HEK293 (cell line): ENCODE data around the gene GAL.
A peak's percentile ranks its signal among the peaks of the same experiment; 100 is the strongest.

Source experiments
- CTCF ChIA-PET: fragments of 350-600 bp; formaldehyde crosslinking; extraction: SDS; loops from one replicate; lab custom pipeline; 2021; ENCODE audit warnings: antibody characterized with exemption; lab: Yijun Ruan, JAX
- POLR2A ChIA-PET: fragments of 300-600 bp; formaldehyde crosslinking; extraction: SDS; loops from one replicate; lab custom pipeline; 2020; ENCODE audit warnings: antibody characterized with exemption, inconsistent platforms; lab: Yijun Ruan, JAX
- H3K27ac ChIP-seq: fragments of 200-500 bp; sonication (Bioruptor generic); 2 replicates; pipeline ENCODE4 v1.5.1; 2014; ENCODE audit warnings: low read depth, low read length, control low read depth, inconsistent platforms; ENCODE audit errors: extremely low read depth
- H3K36me3 ChIP-seq, 2 experiments: fragments of 200-500 bp in 1 of 2; sonication (Bioruptor generic) in 1 of 2; 1 replicate in 1 of 2; 2 replicates in 1 of 2; pipeline ENCODE4 v1.5.1; 2014 to 2017; ENCODE audit warnings: inconsistent platforms in 2 of 2, low read length in 2 of 2; ENCODE audit not compliant: control insufficient read depth in 2 of 2, insufficient read depth in 1 of 2
- H3K4me1 ChIP-seq: fragments of 200-500 bp; sonication (Bioruptor generic); 2 replicates; pipeline ENCODE4 v1.5.1; 2014; ENCODE audit warnings: mild to moderate bottlenecking, low read length, inconsistent platforms; ENCODE audit not compliant: control insufficient read depth, insufficient read depth
- H3K4me3 ChIP-seq: 2 replicates; pipeline ENCODE4 v1.5.1; 2011; ENCODE audit warnings: low read depth, mild to moderate bottlenecking, control low read depth, low read length, moderate library complexity
- H3K9me3 ChIP-seq: fragments of 200-500 bp; sonication (Bioruptor generic); 2 replicates; pipeline ENCODE4 v1.5.1; 2014; ENCODE audit warnings: low read depth, low read length, inconsistent platforms; ENCODE audit not compliant: control insufficient read depth, insufficient read depth
- BCL11B ChIP-seq: fragments of 450-650 bp; formaldehyde crosslinking; IDR thresholded peaks from 2 replicates; pipeline ENCODE4 v1.5.1; 2016; ENCODE audit warnings: low read depth, missing biosample characterization, missing genetic modification characterization
- EGR2 ChIP-seq: fragments of 450-650 bp; formaldehyde crosslinking; IDR thresholded peaks from 2 replicates; pipeline ENCODE4 v1.5.1; 2016; ENCODE audit warnings: low read depth, missing biosample characterization, missing genetic modification characterization
- GFI1B ChIP-seq: fragments of 450-650 bp; formaldehyde crosslinking; IDR thresholded peaks from 2 replicates; pipeline ENCODE4 v1.5.1; 2016; ENCODE audit warnings: missing biosample characterization, missing genetic modification characterization
- GLI2 ChIP-seq: fragments of 450-650 bp; formaldehyde crosslinking; IDR thresholded peaks from 2 replicates; pipeline ENCODE4; 2017; ENCODE audit warnings: missing biosample characterization, missing genetic modification characterization, low read depth, borderline replicate concordance
- GLIS1 ChIP-seq: fragments of 450-650 bp; formaldehyde crosslinking; IDR thresholded peaks from 2 replicates; pipeline ENCODE4 v1.5.1; 2016; ENCODE audit warnings: missing biosample characterization, missing genetic modification characterization
- GLIS2 ChIP-seq: fragments of 450-650 bp; formaldehyde crosslinking; IDR thresholded peaks from 2 replicates; pipeline ENCODE4 v1.5.1; 2016; ENCODE audit warnings: missing biosample characterization, missing genetic modification characterization
- KLF17 ChIP-seq: fragments of 450-650 bp; formaldehyde crosslinking; IDR thresholded peaks from 2 replicates; pipeline ENCODE4 v1.5.1; 2016; ENCODE audit warnings: missing biosample characterization, missing genetic modification characterization
- PRDM1 ChIP-seq: fragments of 450-650 bp; formaldehyde crosslinking; IDR thresholded peaks from 2 replicates; pipeline ENCODE4; 2016; ENCODE audit warnings: missing biosample characterization, missing genetic modification characterization
- PRDM4 ChIP-seq: fragments of 450-650 bp; formaldehyde crosslinking; IDR thresholded peaks from 2 replicates; pipeline ENCODE4 v1.5.1; 2017; ENCODE audit warnings: missing biosample characterization, missing genetic modification characterization
- REPIN1 ChIP-seq: fragments of 450-650 bp; formaldehyde crosslinking; IDR thresholded peaks from 2 replicates; pipeline ENCODE4 v1.5.1; 2017; ENCODE audit warnings: missing biosample characterization, missing genetic modification characterization, low read depth
- REST ChIP-seq: fragments of 450-650 bp; formaldehyde crosslinking; IDR thresholded peaks from 2 replicates; pipeline ENCODE4 v1.5.1; 2016; ENCODE audit warnings: missing biosample characterization, missing genetic modification characterization
- SP3 ChIP-seq: fragments of 450-650 bp; formaldehyde crosslinking; IDR thresholded peaks from 2 replicates; pipeline ENCODE4 v1.5.1; 2016; ENCODE audit warnings: missing biosample characterization, missing genetic modification characterization
- ZFP41 ChIP-seq: fragments of 450-650 bp; formaldehyde crosslinking; IDR thresholded peaks from 2 replicates; pipeline ENCODE4 v1.5.1; 2016; ENCODE audit warnings: missing biosample characterization, missing genetic modification characterization, borderline replicate concordance
- ZNF114 ChIP-seq: fragments of 450-650 bp; formaldehyde crosslinking; IDR thresholded peaks from 2 replicates; pipeline ENCODE4 v1.5.0; 2017; ENCODE audit warnings: missing biosample characterization, missing genetic modification characterization
- ZNF292 ChIP-seq: fragments of 450-650 bp; formaldehyde crosslinking; IDR thresholded peaks from 2 replicates; pipeline ENCODE4 v1.5.1; 2016; ENCODE audit warnings: low read depth, missing biosample characterization, missing genetic modification characterization, borderline replicate concordance
- ZNF37A ChIP-seq: fragments of 450-650 bp; IDR thresholded peaks from 2 replicates; pipeline ENCODE4 v1.5.1; 2018; ENCODE audit warnings: missing biosample characterization, missing genetic modification characterization
- ZNF677 ChIP-seq: fragments of 450-650 bp; IDR thresholded peaks from 2 replicates; pipeline ENCODE4 v1.5.0; 2018; ENCODE audit warnings: missing biosample characterization, mild to moderate bottlenecking, missing genetic modification characterization, moderate library complexity
- ZNF768 ChIP-seq: fragments of 450-650 bp; formaldehyde crosslinking; IDR thresholded peaks from 2 replicates; pipeline ENCODE4 v1.5.1; 2018; ENCODE audit warnings: missing biosample characterization, mild to moderate bottlenecking, missing genetic modification characterization
- ZNF792 ChIP-seq: fragments of 450-650 bp; formaldehyde crosslinking; IDR thresholded peaks from 2 replicates; pipeline ENCODE4 v1.5.1; 2016; ENCODE audit warnings: missing biosample characterization, missing genetic modification characterization
- ZSCAN18 ChIP-seq: fragments of 450-650 bp; formaldehyde crosslinking; IDR thresholded peaks from 2 replicates; pipeline ENCODE4 v1.5.1; 2016; ENCODE audit warnings: missing biosample characterization, missing genetic modification characterization
- TF ChIP-seq, protein P1 (sequence below): fragments of 450-650 bp; formaldehyde crosslinking; IDR thresholded peaks from 2 replicates; pipeline ENCODE4 v1.5.1; 2016; ENCODE audit warnings: missing biosample characterization, missing genetic modification characterization

The GAL gene

GRCh38 chr11:68673991-68674390 lies 10.4 kb upstream of the GAL start:
- no peak for TF ChIP-seq ZFP41 (tag by site-specific recombination)
- no peak for TF ChIP-seq PRDM4
- no peak overlapping the region for H3K4me3 ChIP-seq
- H3K4me1 ChIP-seq, result peaks cover 3% of the 10 kb centered on the region; the same call in 1 of the 2 replicates
- no peaks in the 10 kb centered on the region for H3K9me3 ChIP-seq
- POLR2A ChIA-PET, result no interaction called here
- no peaks in the 10 kb centered on the region for H3K36me3 ChIP-seq
- CTCF ChIA-PET, result interaction anchor here (1.2 kb wide), 1 partner anchor 195 kb away, joined by 4 read pairs; no protein-coding TSS in a partner anchor
- H3K27ac ChIP-seq, result no peak overlapping the region

GRCh38 chr11:68674461-68674860 lies 9.9 kb upstream of the GAL start:
- Histone ChIP-seq H3K36me3 (no peaks in the 10 kb centered on the region), H3K4me1 (peaks cover 3% of the 10 kb centered on the region; the same call in 1 of the 2 replicates), H3K27ac (no peak overlapping the region), H3K9me3 (no peaks in the 10 kb centered on the region), H3K4me3 (no peak overlapping the region)
- no peak for TF ChIP-seq SP3 (tag by site-specific recombination)
- TF ChIP-seq ZNF677 (tag by site-specific recombination), result no peak
- TF ChIP-seq ZNF292 (tag by site-specific recombination), result no peak
- no peak for TF ChIP-seq ZNF768
- no peak for TF ChIP-seq ZSCAN18 (tag by site-specific recombination)
- TF ChIP-seq REPIN1 (tag by site-specific recombination), result no peak
- no peak for TF ChIP-seq BCL11B (tag by site-specific recombination)
- TF ChIP-seq GFI1B (tag by site-specific recombination), result no peak
- TF ChIP-seq ZNF37A (tag by site-specific recombination), result no peak
- no peak for TF ChIP-seq PRDM1 (tag by site-specific recombination)
- ChIA-PET CTCF (interaction anchor here (1.2 kb wide), 1 partner anchor 194 kb away, joined by 4 read pairs; no protein-coding TSS in a partner anchor), POLR2A (no interaction called here)

DNA sequence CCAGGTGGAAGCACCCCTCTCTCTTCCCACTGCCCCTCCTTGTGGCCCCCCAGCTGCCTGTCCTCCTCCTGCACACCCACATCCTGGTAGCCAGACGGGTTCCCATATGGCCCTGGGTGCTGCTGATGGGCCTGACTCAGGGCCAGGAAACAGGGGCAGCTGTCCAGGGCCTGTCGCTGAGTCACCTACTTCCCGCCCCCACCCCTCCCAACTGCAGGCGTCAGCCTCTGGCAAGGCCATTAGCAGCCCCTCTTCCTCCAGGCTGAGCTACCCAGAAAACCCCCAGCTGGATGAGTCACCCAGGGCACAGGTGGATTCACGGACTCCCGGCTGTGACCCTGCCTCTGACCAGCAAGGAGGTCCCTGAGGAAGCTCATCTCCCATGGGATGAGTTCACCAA lies 6.9 kb upstream of the GAL start:
- ChIA-PET POLR2A (interaction anchor here (0.6 to 1.1 kb wide), 2 partner anchors 9 to 11 kb away, joined by 4 read pairs; no protein-coding TSS in a partner anchor), CTCF (interaction anchor here (0.8 kb wide), 1 partner anchor 66 kb away, joined by 3 read pairs; no protein-coding TSS in a partner anchor)
- no peaks in the 10 kb centered on the region for H3K36me3 ChIP-seq
- TF ChIP-seq KLF17, result peak; percentile 69; the same call in 1 of the 2 replicates
- TF ChIP-seq, protein P1, sequence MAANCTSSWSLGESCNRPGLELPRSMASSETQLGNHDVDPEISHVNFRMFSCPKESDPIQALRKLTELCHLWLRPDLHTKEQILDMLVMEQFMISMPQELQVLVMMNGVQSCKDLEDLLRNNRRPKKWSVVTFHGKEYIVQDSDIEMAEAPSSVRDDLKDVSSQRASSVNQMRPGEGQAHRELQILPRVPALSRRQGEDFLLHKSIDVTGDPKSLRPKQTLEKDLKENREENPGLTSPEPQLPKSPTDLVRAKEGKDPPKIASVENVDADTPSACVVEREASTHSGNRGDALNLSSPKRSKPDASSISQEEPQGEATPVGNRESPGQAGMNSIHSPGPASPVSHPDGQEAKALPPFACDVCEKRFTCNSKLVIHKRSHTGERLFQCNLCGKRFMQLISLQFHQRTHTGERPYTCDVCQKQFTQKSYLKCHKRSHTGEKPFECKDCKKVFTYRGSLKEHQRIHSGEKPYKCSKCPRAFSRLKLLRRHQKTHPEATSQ (tag by site-specific recombination), result no peak
- peak; percentile 34; the same call in 1 of the 2 replicates for TF ChIP-seq GLIS2
- TF ChIP-seq ZNF114 (tag by site-specific recombination), result no peak
- TF ChIP-seq GLI2 (tag by site-specific recombination), result no peak
- no peak for TF ChIP-seq ZNF792 (tag by site-specific recombination)
- peak; percentile 18; the same call in 1 of the 2 replicates for TF ChIP-seq GLIS1 (tag by site-specific recombination)
- peak; percentile 48; the same call in 1 of the 2 replicates for TF ChIP-seq REST
- TF ChIP-seq EGR2 (tag by site-specific recombination), result peak; percentile 68
- no peak for TF ChIP-seq ZNF292 (tag by site-specific recombination)

More for the DNA sequence above, 6.9 kb upstream of the GAL start:
- Histone ChIP-seq H3K4me3 (no peak overlapping the region), H3K9me3 (no peaks in the 10 kb centered on the region), H3K27ac (no peak overlapping the region), H3K4me1 (peaks cover 3% of the 10 kb centered on the region; the same call in 1 of the 2 replicates)
